Muscle of leg (tissue), 11 donors: ENCODE data around the gene KRT1. TPM values are rescaled to one million over a fixed set of nuclear protein-coding genes. Genes with fewer than 3 reads are reported as not detected.
"Not testable (repeated sequence)": the region's sequence is repeated elsewhere in the genome, so short reads cannot be mapped to it uniquely, and the experiment has no call there.

Source experiments
- DNase-seq: peaks from one replicate; pipeline ENCODE4 v3.0.0; 2013
- H3K27ac ChIP-seq: one replicate; pipeline ENCODE4 v1.5.1; 2013; ENCODE audit warnings: mild to moderate bottlenecking, low read length, control low read depth
- H3K27me3 ChIP-seq: one replicate; pipeline ENCODE4 v1.6.1; 2013; ENCODE audit warnings: low read length; ENCODE audit not compliant: control insufficient read depth, insufficient read depth
- H3K36me3 ChIP-seq: one replicate; pipeline ENCODE4 v1.6.1; 2013; ENCODE audit warnings: low read length; ENCODE audit not compliant: control insufficient read depth, insufficient read depth
- H3K4me1 ChIP-seq: one replicate; pipeline ENCODE4 v1.6.1; 2013; ENCODE audit warnings: low read length; ENCODE audit not compliant: control insufficient read depth, insufficient read depth
- H3K4me3 ChIP-seq: one replicate; pipeline ENCODE4 v1.5.1; 2013; ENCODE audit warnings: low read length, control low read depth
- H3K9me3 ChIP-seq: replicated peaks from 2 replicates; pipeline ENCODE4 v1.6.1; 2013; ENCODE audit warnings: low read depth, low read length; ENCODE audit not compliant: control insufficient read depth
- WGBS: methylation state at CpG from one replicate; pipeline ENCODE4 v1.1.5; 2013; ENCODE audit warnings: missing lambda C conversion rate; ENCODE audit not compliant: insufficient coverage; 5-methylcytosine and 5-hydroxymethylcytosine counted together
- polyA plus RNA-seq, 8 donors: library from polyadenylated mRNA; unstranded; fragments of 120-200 nt; gene quantifications; one replicate each; pipeline versions ENCODE4 v1.2.1 to v1.2.3, GENCODE V29; 2013; ENCODE audit warnings: inconsistent platforms in 1 of 8, low replicate concordance in 1 of 8; ENCODE audit not compliant: insufficient read length in 8 of 8, insufficient read depth in 1 of 8
- total RNA-seq: library from RNA; stranded (reverse); fragments of 120-200 nt; gene quantifications from one replicate; pipeline ENCODE4 v1.2.4, GENCODE V29; 2013

KRT1 gene
- total and polyA plus RNA-seq, 9 donors, result 0.35 to 193 (median 1.8) TPM

GRCh38 chr12:52715416-52715815 is 35.2 kb upstream of the KRT1 start:
- Histone ChIP-seq H3K27me3 (peaks cover 52% of the 10 kb centered on the region), H3K9me3 (no peaks in the 10 kb centered on the region), H3K36me3 (no peaks in the 10 kb centered on the region), H3K4me3 (no peak overlapping the region), H3K4me1 (peaks cover 7% of the 10 kb centered on the region), H3K27ac (no peak overlapping the region)
- DNase-seq, result no peak
- 64% methylated on average over 14 of the region's 14 CpGs for WGBS

GRCh38 chr12:52714887-52715281 is 34.7 kb upstream of the KRT1 start:
- no peak overlapping the region for H3K4me3 ChIP-seq
- peaks cover 7% of the 10 kb centered on the region for H3K4me1 ChIP-seq
- peaks cover 52% of the 10 kb centered on the region for H3K27me3 ChIP-seq
- H3K9me3 ChIP-seq, result no peaks in the 10 kb centered on the region
- no CpG with 5 or more reads among the region's 4 CpGs for WGBS
- no peak for DNase-seq
- H3K36me3 ChIP-seq, result no peaks in the 10 kb centered on the region
- no peak overlapping the region for H3K27ac ChIP-seq

GRCh38 chr12:52713960-52714886 is 34.0 kb upstream of the KRT1 start:
- no peaks in the 10 kb centered on the region for H3K36me3 ChIP-seq
- H3K9me3 ChIP-seq, result no peaks in the 10 kb centered on the region
- 4% methylated on average over 70 of the region's 72 CpGs for WGBS
- peaks cover 7% of the 10 kb centered on the region for H3K4me1 ChIP-seq
- no peak for DNase-seq
- no peak overlapping the region for H3K27ac ChIP-seq
- H3K4me3 ChIP-seq, result no peak overlapping the region
- H3K27me3 ChIP-seq, result peaks cover 53% of the 10 kb centered on the region

- not testable (repeated sequence) for DNase-seq, H3K4me3 ChIP-seq, H3K4me1 ChIP-seq, H3K27ac ChIP-seq, H3K9me3 ChIP-seq, H3K36me3 ChIP-seq
- H3K27me3 ChIP-seq, result peaks cover 51% of the 10 kb centered on the region
- no CpG with 5 or more reads among the region's 6 CpGs for WGBS
Measured at GRCh38 chr12:52712122-52712521, 31.9 kb upstream of the KRT1 start.

GRCh38 chr12:52710730-52711129 is 30.5 kb upstream of the KRT1 start:
- WGBS, result no CpG with 5 or more reads among the region's 1 CpG
- peaks cover 43% of the 10 kb centered on the region for H3K27me3 ChIP-seq
- H3K4me1 ChIP-seq, result peaks cover 7% of the 10 kb centered on the region
- DNase-seq, result no peak
- no peak overlapping the region for H3K4me3 ChIP-seq
- H3K9me3 ChIP-seq, result no peaks in the 10 kb centered on the region
- H3K36me3 ChIP-seq, result no peaks in the 10 kb centered on the region
- H3K27ac ChIP-seq, result no peak overlapping the region

- Histone ChIP-seq H3K9me3 (no peaks in the 10 kb centered on the region), H3K27me3 (peaks cover 20% of the 10 kb centered on the region)
Measured at GRCh38 chr12:52708010-52708409, 27.8 kb upstream of the KRT1 start.

DNA sequence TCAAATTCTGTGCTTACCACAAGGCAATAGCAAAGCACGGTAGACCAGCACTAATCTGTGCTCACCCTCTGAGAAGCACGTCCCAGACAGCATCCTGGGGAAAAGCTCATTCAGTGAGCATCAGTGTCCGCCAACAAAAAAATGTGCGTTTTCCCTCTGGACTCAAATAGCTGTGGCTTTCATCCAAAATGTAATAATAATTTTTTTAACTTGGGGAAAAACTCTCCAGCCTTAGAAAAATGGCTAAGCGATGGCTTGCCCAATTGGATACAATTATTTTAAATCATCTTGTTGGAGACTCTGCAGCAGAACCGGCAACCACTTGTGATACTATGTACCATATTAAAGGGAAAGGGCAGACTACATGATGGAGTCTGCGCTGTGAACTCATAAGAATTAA is 24.3 kb upstream of the KRT1 start:
- peaks cover 21% of the 10 kb centered on the region for H3K27me3 ChIP-seq
- H3K9me3 ChIP-seq, result no peaks in the 10 kb centered on the region
- no peak overlapping the region for H3K4me3 ChIP-seq
- no CpG with 5 or more reads among the region's 7 CpGs for WGBS
- H3K36me3 ChIP-seq, result no peaks in the 10 kb centered on the region
- no peak overlapping the region for H3K27ac ChIP-seq
- H3K4me1 ChIP-seq, result peaks cover 6% of the 10 kb centered on the region
- DNase-seq, result peak; percentile 66

More at GRCh38 chr12:52708010-52708409, 27.8 kb upstream of the KRT1 start:
- no CpG with 5 or more reads among the region's 4 CpGs for WGBS
- H3K4me3 ChIP-seq, result no peak overlapping the region
- no peak overlapping the region for H3K27ac ChIP-seq
- H3K36me3 ChIP-seq, result no peaks in the 10 kb centered on the region
- no peaks in the 10 kb centered on the region for H3K4me1 ChIP-seq
- no peak for DNase-seq

- H3K36me3 ChIP-seq, result no peaks in the 10 kb centered on the region
- H3K27me3 ChIP-seq, result peaks cover 16% of the 10 kb centered on the region
- peaks cover 6% of the 10 kb centered on the region for H3K4me1 ChIP-seq
- no peak overlapping the region for H3K27ac ChIP-seq
- H3K9me3 ChIP-seq, result no peaks in the 10 kb centered on the region
- WGBS, result no CpG with 5 or more reads among the region's 1 CpG
- no peak for DNase-seq
- H3K4me3 ChIP-seq, result no peak overlapping the region
Measured at GRCh38 chr12:52703878-52704277, 23.7 kb upstream of the KRT1 start.

DNA sequence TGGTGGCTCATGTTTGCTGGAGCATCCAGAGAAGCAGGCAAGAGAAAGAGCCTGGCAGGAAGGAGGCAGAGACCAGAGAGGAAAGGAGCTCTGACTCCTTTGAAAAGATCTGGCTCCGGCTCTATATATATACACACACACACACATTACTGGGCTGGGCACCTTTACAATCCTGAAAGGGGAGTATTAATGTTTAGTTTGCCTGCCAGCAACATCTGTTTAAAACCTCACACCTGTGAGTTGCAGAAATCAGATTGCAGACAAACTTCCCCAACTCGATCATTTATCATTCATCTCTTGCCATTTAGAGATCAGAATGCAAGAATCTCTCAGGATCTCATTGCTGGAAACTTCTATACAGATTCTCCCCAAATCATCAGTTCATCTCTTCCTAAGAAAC is 23.2 kb upstream of the KRT1 start, which contains the start of gene KRT77:
TSS of gene KRT77 (minus strand) at position 101 of the 400 bp plus-strand sequence. CDS start at position 11, 90 bp downstream.
- 67% methylated on average over 1 of the region's 2 CpGs for WGBS
- DNase-seq, result no peak

GRCh38 chr12:52702338-52702737 is 22.1 kb upstream of the KRT1 start:
- 79% methylated on average over 2 of the region's 2 CpGs for WGBS
- Histone ChIP-seq H3K4me3 (no peak overlapping the region), H3K36me3 (no peaks in the 10 kb centered on the region), H3K9me3 (no peaks in the 10 kb centered on the region), H3K4me1 (peaks cover 6% of the 10 kb centered on the region), H3K27ac (no peak overlapping the region), H3K27me3 (peaks cover 19% of the 10 kb centered on the region)
- no peak for DNase-seq

More for the DNA sequence above, 23.2 kb upstream of the KRT1 start, which contains the start of gene KRT77:
- Histone ChIP-seq H3K27me3 (peaks cover 15% of the 10 kb centered on the region), H3K4me1 (peaks cover 6% of the 10 kb centered on the region), H3K4me3 (no peak within 1 kb of the TSS), H3K27ac (no peak within 1 kb of the TSS), H3K9me3 (no peaks in the 10 kb centered on the region), H3K36me3 (no peaks in the 10 kb centered on the region)
